Neural cell (in vitro differentiated cells): Measurements from ENCODE around the gene KLF2. TPM values are rescaled to one million over a fixed set of nuclear protein-coding genes. Genes with fewer than 3 reads are reported as not detected.

ENCODE experiments used
- H2AFZ ChIP-seq: fragments of 200-600, 300-800 bp; sonication (generic), shearing (Covaris generic); 2 replicates; pipeline ENCODE4 v1.6.0; 2014; ENCODE audit warnings: low read depth, mild to moderate bottlenecking, antibody characterized with exemption, low read length, moderate library complexity
- H3F3A ChIP-seq: fragments of 200-600 bp; shearing (Covaris generic); 2 replicates; pipeline ENCODE4 v1.6.1; 2016; ENCODE audit warnings: mild to moderate bottlenecking, moderate library complexity, mixed read lengths, antibody characterized with exemption, low read length; ENCODE audit not compliant: insufficient read depth, poor library complexity, severe bottlenecking
- H3K27ac ChIP-seq: fragments of 200-600, 300-800 bp; sonication (generic), shearing (Covaris generic); 2 replicates; pipeline ENCODE4 v1.5.1; 2014; ENCODE audit warnings: mild to moderate bottlenecking, low read length, moderate library complexity
- H3K27me3 ChIP-seq: fragments of 300-800, 200-600 bp; sonication (generic), shearing (Covaris generic); 2 replicates; pipeline ENCODE4 v1.6.0; 2014; ENCODE audit warnings: mild to moderate bottlenecking, low read depth, low read length, moderate library complexity; ENCODE audit not compliant: insufficient read depth
- H3K36me3 ChIP-seq: fragments of 300-800, 200-600 bp; sonication (generic), shearing (Covaris generic); 2 replicates; pipeline ENCODE4 v1.5.1; 2014; ENCODE audit warnings: mild to moderate bottlenecking, antibody characterized with exemption, low read length, moderate library complexity; ENCODE audit not compliant: insufficient read depth
- H3K4me2 ChIP-seq: fragments of 300-800, 200-600 bp; sonication (generic), shearing (Covaris generic); 2 replicates; pipeline ENCODE4 v1.6.0; 2014; ENCODE audit warnings: mild to moderate bottlenecking, low read length
- H3K4me3 ChIP-seq: fragments of 300-800, 200-600 bp; sonication (generic), shearing (Covaris generic); 2 replicates; pipeline ENCODE4 v1.5.1; 2014; ENCODE audit warnings: mild to moderate bottlenecking, low read length, moderate library complexity
- H3K79me2 ChIP-seq: fragments of 200-600 bp; shearing (Covaris generic); replicated peaks from 2 replicates; pipeline ENCODE4 v1.6.0; 2014; ENCODE audit warnings: mild to moderate bottlenecking, low read length, moderate library complexity; ENCODE audit not compliant: insufficient read depth
- H3K9ac ChIP-seq: fragments of 300-800, 200-600 bp; sonication (generic), shearing (Covaris generic); 2 replicates; pipeline ENCODE4 v1.6.1; 2016; ENCODE audit warnings: mild to moderate bottlenecking, low read length, mixed read lengths
- H3K9me2 ChIP-seq: fragments of 200-600 bp; shearing (Covaris generic); 2 replicates; pipeline ENCODE4 v1.6.1; 2016; ENCODE audit warnings: mild to moderate bottlenecking, low read length, mixed read lengths; ENCODE audit not compliant: insufficient read depth
- H3K9me3 ChIP-seq: fragments of 200-600, 300-800 bp; sonication (generic), shearing (Covaris generic); 2 replicates; pipeline ENCODE4 v1.6.1; 2016; ENCODE audit warnings: mild to moderate bottlenecking, mixed run types, low read length, moderate library complexity, mixed read lengths
- H4K20me1 ChIP-seq: fragments of 200-600 bp; shearing (Covaris generic); 2 replicates; pipeline ENCODE4 v1.6.1; 2016; ENCODE audit warnings: mild to moderate bottlenecking, mixed run types; ENCODE audit not compliant: insufficient read depth
- CTCF ChIP-seq: fragments of 450-650 bp; IDR thresholded peaks from 2 replicates; pipeline ENCODE4 v1.5.1; 2014; ENCODE audit warnings: antibody characterized with exemption, mild to moderate bottlenecking, moderate library complexity; ENCODE audit not compliant: poor library complexity, severe bottlenecking
- EP300 ChIP-seq: fragments of 450-650 bp; conservative IDR thresholded peaks from 2 replicates; pipeline ENCODE4 v1.6.1; 2014; ENCODE audit warnings: antibody characterized with exemption, mild to moderate bottlenecking, moderate library complexity; ENCODE audit not compliant: poor library complexity, severe bottlenecking
- EZH2 ChIP-seq: fragments of 200-600, 300-800 bp; shearing (Covaris generic), sonication (generic); IDR thresholded peaks from 2 replicates; pipeline ENCODE4 v1.6.1; 2014; ENCODE audit warnings: antibody characterized with exemption, low read length, borderline replicate concordance, mild to moderate bottlenecking; ENCODE audit not compliant: insufficient read depth, poor library complexity, severe bottlenecking
- MXI1 ChIP-seq: fragments of 450-650 bp; conservative IDR thresholded peaks from 2 replicates; pipeline ENCODE4 v1.6.1; 2014; ENCODE audit warnings: antibody characterized with exemption, mild to moderate bottlenecking; ENCODE audit not compliant: poor library complexity, severe bottlenecking
- POLR2AphosphoS5 ChIP-seq: IDR thresholded peaks from 2 replicates; pipeline ENCODE4 v1.6.1; 2012
- RAD21 ChIP-seq: fragments of 450-650 bp; conservative IDR thresholded peaks from 2 replicates; pipeline ENCODE4 v1.6.1; 2014; ENCODE audit warnings: antibody characterized with exemption, mild to moderate bottlenecking, moderate library complexity
- SMC3 ChIP-seq: fragments of 450-650 bp; conservative IDR thresholded peaks from 2 replicates; pipeline ENCODE4 v1.6.1; 2014; ENCODE audit warnings: antibody characterized with exemption, mild to moderate bottlenecking, moderate library complexity; ENCODE audit not compliant: poor library complexity
- TAF1 ChIP-seq: IDR thresholded peaks from 2 replicates; pipeline ENCODE4 v1.6.1; 2012; ENCODE audit warnings: low read depth
- polyA plus RNA-seq: library from polyadenylated mRNA; depleted of rRNA; stranded (reverse); fragments of >200 nt; gene quantifications from 2 replicates; pipeline ENCODE4 v1.2.3, GENCODE V29; 2014
- TF ChIP-seq, protein P1 (sequence below): IDR thresholded peaks from 2 replicates; pipeline ENCODE4 v1.6.1; 2012; ENCODE audit warnings: borderline replicate concordance

The KLF2 gene
- polyA plus RNA-seq, 1 donor from 2014 or later, result 0.15 TPM

- Histone ChIP-seq H2AFZ (no peak overlapping the region), H3F3A (no peaks in the 10 kb centered on the region), H3K79me2 (no peaks in the 10 kb centered on the region), H4K20me1 (no peaks in the 10 kb centered on the region), H3K4me2 (no peak overlapping the region), H3K27ac (no peak overlapping the region), H3K4me3 (no peak overlapping the region), H3K9ac (no peak overlapping the region), H3K9me3 (no peaks in the 10 kb centered on the region), H3K36me3 (no peaks in the 10 kb centered on the region), H3K9me2 (no peaks in the 10 kb centered on the region), H3K27me3 (no peaks in the 10 kb centered on the region)
- no peak for TF ChIP-seq TAF1
- TF ChIP-seq, protein P1, sequence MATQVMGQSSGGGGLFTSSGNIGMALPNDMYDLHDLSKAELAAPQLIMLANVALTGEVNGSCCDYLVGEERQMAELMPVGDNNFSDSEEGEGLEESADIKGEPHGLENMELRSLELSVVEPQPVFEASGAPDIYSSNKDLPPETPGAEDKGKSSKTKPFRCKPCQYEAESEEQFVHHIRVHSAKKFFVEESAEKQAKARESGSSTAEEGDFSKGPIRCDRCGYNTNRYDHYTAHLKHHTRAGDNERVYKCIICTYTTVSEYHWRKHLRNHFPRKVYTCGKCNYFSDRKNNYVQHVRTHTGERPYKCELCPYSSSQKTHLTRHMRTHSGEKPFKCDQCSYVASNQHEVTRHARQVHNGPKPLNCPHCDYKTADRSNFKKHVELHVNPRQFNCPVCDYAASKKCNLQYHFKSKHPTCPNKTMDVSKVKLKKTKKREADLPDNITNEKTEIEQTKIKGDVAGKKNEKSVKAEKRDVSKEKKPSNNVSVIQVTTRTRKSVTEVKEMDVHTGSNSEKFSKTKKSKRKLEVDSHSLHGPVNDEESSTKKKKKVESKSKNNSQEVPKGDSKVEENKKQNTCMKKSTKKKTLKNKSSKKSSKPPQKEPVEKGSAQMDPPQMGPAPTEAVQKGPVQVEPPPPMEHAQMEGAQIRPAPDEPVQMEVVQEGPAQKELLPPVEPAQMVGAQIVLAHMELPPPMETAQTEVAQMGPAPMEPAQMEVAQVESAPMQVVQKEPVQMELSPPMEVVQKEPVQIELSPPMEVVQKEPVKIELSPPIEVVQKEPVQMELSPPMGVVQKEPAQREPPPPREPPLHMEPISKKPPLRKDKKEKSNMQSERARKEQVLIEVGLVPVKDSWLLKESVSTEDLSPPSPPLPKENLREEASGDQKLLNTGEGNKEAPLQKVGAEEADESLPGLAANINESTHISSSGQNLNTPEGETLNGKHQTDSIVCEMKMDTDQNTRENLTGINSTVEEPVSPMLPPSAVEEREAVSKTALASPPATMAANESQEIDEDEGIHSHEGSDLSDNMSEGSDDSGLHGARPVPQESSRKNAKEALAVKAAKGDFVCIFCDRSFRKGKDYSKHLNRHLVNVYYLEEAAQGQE, result no peak
- TF ChIP-seq EP300, result no peak
- TF ChIP-seq EZH2, result no peak
- TF ChIP-seq MXI1, result no peak
- TF ChIP-seq SMC3, result no peak
- TF ChIP-seq RAD21, result no peak
- TF ChIP-seq POLR2AphosphoS5, result no peak
- TF ChIP-seq CTCF, result no peak
Measured at GRCh38 chr19:16366056-16366432, 41.4 kb downstream of the KLF2 start.

DNA sequence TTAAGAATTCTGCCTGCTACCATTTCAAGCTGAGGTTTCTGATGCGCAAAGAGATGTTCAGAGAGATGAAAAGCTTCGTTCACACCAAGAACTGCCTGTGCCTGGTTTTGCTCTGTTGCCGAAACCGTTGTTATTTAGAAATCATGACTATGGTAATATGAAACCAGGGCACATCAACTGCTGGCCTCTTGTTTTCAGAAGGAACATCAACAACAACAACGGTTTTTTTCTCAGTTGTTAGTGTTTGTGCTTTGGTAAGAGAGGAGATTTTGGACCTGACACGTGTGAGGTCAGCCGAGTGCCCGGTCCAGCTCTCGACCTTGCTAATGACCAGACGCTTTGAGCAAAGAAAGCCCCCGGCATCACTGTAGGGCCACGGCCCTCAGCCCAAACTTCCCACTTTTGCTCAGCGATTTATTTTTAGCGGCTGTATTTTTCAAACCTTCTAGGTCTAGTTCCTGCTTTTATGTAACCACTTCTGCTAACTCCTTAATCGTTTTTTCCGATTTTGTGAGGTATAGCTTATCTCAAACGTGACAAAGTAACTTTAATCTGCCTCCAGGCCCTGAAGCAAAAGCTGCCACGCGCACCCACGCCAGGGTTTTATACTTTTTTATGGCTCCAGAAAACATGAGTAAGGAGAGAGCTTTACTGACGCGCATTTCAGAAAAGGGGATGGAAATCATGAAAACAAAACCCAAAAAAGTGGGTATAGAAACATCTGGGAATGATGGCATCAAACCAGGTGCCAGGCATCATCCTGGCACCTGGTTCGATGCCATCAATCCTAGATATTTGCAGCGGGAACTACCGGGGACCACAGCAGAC, 42.0 kb downstream of the KLF2 start:
- Histone ChIP-seq H3K9me3 (no peaks in the 10 kb centered on the region), H3K36me3 (no peaks in the 10 kb centered on the region), H2AFZ (no peak overlapping the region), H3K9ac (no peak overlapping the region), H3K27me3 (no peaks in the 10 kb centered on the region), H3K9me2 (no peaks in the 10 kb centered on the region), H3K4me2 (no peak overlapping the region), H3K4me3 (no peak overlapping the region), H3K79me2 (no peaks in the 10 kb centered on the region), H4K20me1 (no peaks in the 10 kb centered on the region), H3K27ac (no peak overlapping the region), H3F3A (no peaks in the 10 kb centered on the region)
- no peak for TF ChIP-seq EP300
- no peak for TF ChIP-seq TAF1
- no peak for TF ChIP-seq EZH2
- TF ChIP-seq MXI1, result no peak
- TF ChIP-seq, protein P1, result no peak
- no peak for TF ChIP-seq SMC3
- TF ChIP-seq CTCF, result no peak
